Measurements from ENCODE around the gene MAP3K7CL.
A peak's percentile ranks its signal among the peaks of the same experiment; 100 is the strongest.
"Not testable (repeated sequence)": the region's sequence is repeated elsewhere in the genome, so short reads cannot be mapped to it uniquely, and the experiment has no call there.

The MAP3K7CL gene

DNA sequence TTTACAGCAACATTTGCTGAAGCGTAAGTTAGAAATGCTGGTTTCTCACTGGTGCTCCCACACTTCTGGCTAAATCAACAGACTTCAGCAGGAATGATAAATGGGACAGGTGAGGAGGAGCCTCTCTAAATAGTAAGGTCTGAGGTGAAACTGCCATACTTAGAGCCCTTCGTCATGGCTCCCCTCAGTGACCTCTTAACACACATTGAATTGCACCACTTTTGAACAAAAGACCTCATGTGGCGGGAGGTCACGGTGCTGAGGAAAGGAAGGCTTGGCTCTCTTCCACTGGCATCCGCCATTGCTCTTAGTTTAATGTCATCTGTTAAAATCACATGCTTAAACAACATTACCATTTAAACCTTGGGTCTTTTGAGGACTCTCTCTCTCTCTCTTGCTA is 3.4 kb downstream of the MAP3K7CL start:
- DNase-seq (ENCODE audit: low spot score) = no peak

DNA sequence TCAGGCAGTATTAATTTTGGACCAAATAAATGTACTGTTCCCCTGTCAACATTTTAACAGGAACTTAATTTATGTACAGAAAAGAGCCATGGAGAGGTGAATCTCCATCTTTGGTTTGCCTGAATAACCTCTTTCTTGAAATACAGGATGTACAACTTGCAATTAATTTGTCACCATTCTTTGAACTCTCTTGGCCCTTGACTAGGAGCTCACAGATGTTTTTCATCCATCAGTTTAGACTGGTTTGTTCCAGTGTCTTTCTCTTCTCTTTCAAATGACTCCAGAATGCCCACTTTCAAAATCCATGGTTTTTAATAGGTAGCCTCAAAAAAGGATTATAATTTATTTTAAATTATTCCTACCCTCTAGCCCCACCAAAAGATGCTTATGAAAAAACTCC is 5.0 kb downstream of the MAP3K7CL start:
- no peak for DNase-seq (ENCODE audit: low spot score)

GRCh38 chr21:29136033-29136432 is 5.6 kb downstream of the MAP3K7CL start:
- no peak for DNase-seq (ENCODE audit: low spot score)

GRCh38 chr21:29144736-29145353 is 14.4 kb downstream of the MAP3K7CL start:
- no peak for DNase-seq (ENCODE audit: low spot score)

DNA sequence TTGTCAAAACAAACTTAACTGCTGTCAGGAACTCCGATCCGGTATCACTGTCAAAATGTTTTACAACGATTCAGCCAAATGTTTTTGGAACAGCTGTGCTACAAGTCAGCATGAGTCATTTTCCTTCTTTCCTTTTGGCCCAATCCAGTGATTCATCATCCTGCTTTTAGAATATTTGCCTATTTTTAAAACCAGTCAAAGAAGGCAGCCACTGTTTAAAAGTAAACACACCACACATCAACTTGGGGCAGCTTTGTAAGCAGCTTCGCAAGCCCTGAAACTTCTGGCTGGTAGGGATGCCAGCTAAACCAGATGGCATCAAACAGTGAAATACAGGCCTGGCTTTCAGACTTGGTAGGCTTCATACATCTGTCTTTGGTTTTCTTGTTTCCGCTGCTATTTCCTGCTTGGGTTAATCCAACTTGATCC is 14.9 kb downstream of the MAP3K7CL start:
- DNase-seq (ENCODE audit: low spot score) = peak; percentile 67

DNA sequence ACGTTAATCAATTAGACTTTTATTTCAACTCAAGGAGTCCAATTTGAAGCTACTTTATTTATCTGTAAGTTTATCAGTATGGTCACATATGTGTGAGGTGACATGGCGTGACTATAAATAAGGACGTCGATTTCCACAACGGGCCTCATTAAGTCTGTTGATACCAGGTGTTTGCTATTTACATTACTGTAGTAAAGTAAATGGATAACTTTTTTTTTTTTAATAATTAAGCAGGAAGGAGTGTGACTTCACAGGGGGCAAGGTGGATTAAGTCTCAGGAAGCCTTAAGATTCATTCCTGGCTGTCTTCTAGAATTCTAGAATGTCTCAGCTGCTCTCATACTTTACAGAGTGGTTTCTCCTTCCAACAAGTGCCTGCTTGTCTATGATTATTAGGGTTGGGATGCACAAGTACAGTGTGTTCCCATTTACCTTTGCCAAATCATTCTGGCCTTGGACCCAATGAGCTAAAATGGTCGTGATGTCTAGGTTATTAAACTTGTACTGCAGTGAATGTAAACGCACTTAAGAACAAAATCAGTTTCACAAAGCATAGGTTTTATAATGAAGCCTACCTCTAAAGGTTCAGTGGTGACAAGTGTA is 15.5 kb downstream of the MAP3K7CL start:
- no peak for DNase-seq (ENCODE audit: low spot score)

DNA sequence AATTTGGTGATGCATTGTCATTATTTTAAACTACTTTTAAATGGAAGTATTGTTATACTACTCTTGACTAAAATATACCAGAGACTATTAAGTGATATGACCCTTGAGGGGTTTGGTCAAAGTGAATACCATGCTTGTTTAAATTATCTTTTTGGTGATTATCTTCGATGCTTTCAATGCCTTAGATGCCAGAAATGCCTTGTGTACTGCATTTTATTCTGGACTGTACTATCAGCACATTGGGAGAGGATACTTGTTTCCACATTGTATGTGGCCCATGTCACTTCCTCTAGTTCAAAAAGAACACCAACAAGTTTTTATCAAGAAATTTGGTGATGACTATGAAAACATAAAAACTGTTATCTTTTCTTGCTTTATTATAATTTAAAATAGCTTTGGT is 16.3 kb downstream of the MAP3K7CL start:
- no peak for DNase-seq (ENCODE audit: low spot score)

DNA sequence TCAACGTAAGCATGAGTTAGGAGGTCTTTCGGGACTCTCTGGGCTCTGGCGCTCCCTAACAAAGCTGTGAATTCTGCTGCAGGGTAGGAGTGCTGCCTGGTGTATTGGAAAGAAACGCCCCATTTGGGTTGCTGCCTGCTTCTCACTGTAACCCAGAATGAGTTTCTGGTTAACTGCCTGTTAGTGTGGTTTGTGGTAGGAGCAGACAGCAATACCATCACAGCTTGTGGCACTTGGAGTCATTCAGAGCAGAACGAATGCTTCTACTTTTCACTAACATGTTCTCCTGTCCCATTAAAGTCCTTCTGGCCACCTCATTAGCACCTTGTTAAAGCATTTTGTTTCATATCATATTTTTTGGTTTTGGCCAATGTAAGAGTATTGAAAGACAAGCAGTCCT is 18.1 kb downstream of the MAP3K7CL start:
- no peak for DNase-seq (ENCODE audit: low spot score)

- DNase-seq (ENCODE audit: low spot score) = no peak
Observed at GRCh38 chr21:29149808-29150425, 19.5 kb downstream of the MAP3K7CL start.

DNA sequence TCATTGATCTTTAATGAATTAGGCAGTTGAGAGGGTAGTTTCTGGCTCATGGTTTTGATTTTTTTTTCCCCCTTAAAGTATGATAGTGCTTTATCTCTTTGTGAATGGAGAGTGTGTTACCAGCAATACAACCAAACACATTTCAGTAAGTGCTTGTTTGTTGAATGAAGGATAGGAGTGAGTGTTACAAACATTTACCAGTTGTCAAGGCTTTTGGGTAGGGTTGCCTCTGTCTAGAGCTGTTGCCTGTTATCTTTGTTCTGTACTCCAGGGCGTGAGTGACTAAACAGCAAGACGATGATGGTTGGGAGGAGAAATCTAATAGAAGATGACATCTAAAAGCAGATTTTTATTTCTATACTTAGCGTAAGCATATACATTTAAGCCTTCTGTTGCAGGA is 21.5 kb downstream of the MAP3K7CL start:
- no peak for DNase-seq (ENCODE audit: low spot score)

- DNase-seq (ENCODE audit: low spot score) = no peak
Observed at GRCh38 chr21:29152916-29153315, 22.5 kb downstream of the MAP3K7CL start.

DNA sequence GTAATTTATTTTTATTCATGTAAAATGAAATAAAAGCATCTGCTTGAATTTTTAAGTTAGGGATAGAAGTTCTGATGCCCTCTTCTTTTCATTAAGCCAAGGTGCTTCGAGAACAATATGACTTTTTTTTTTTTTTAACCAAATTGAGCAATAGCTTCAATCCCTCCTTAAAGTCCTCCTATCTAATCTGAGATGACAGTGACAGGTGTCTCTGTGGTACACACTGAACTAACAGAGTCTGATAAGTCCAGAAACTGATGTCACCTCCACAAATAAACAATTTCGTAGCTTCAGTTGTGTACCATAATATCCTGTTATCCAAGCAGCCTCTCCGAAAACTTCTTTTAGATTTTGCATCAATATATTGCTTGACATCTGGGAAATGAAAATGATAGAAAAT is 23.8 kb downstream of the MAP3K7CL start:
- no peak for DNase-seq (ENCODE audit: low spot score)

DNA sequence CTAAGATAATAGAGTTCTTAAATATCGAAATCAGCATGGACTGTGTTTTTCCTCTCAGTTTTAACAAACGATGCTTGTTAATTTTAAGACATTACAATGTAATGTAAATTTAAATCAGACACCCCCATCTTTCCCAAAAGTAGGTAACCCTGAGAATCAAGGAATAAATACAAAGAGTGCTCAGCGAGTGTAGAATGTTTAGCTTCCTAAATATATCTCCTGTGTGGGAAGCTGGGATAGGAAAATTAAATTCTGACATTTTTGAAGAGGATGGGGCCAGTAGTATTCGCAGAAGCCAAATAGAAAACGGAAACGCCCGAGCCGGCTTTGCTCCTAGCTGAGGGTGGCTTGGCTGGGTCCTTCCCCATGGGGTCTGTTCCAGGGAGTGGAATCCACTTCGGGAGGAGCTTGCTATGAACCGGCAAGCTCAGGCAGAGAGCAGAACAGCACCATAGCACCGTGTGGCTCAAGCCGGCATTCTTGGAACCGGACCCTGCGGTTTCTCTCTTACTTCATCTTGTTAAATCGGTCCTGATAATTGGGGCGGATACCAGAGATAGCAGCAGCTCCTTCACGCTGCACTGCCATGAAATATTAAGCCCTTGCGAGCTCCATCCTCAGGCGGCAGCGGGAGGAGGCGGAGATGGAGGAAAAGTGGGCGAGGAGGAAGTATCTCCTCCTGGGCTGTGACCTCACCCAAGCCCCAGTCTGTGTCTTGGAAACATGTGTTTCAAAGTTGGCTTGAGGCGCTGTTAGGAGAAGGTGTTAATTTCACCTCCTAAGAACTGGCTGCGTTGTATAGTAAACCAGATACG is 24.9 kb downstream of the MAP3K7CL start:
- no peak for DNase-seq (ENCODE audit: low spot score)

- DNase-seq (ENCODE audit: low spot score) = no peak
Observed at GRCh38 chr21:29155933-29156260, 25.5 kb downstream of the MAP3K7CL start.

DNA sequence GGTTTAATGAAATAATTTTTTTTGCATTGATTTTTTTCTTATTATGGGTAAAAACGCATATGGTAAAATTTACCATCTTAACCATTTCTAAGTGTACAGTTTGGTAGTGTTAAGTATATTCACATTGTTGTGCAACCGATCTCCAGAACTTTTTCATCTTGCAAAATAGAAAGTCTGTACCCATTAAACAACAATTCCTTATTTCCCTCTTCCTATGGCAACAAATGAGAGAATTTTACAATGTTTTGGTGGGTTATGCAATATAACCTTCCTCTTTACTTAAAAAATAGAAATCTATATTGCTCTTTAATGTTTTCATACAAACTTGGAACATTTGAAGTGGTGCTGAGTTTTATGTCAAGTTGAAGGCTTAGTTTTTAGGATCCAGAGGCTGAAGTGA is 26.6 kb downstream of the MAP3K7CL start:
- no peak for DNase-seq (ENCODE audit: low spot score)

DNA sequence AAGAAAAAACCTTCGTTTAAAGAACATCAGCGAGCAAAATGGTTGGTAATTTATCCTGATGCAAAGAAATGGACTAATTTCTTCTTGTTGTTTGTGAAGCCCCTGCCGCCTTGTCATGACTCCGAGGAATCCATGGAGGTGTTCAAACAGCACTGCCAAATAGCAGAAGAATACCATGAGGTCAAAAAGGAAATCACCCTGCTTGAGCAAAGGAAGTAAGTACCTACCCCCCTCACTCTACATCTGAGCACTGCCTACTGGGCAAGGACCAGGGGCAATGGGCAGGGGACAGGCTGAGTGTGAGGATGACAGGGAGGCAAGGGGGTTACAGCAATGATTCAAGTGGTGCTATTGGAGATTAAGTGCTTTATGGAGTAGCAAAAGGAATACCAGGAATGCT is 29.4 kb downstream of the MAP3K7CL start:
- no peak for DNase-seq (ENCODE audit: low spot score)

DNA sequence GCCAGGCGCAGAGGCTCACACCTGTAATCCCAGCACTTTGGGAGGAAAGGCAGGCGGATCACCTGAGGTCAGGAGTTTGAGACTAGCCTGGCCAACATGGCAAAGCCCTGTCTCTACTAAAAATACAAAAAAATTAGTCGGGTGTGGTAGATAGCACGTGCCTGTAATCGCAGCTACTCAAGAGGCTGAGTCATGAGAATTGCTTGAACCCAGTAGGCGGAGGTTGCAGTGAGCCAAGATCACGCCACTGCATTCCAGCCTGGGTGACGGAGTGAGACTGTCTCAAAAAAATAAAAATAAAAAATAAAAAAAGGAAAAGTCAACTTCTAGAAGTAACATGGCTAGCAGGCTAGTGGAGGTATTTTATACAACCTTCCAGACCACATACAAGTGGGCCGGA is 32.4 kb downstream of the MAP3K7CL start:
- DNase-seq (ENCODE audit: low spot score) = not testable (repeated sequence)

- peak; percentile 35 for DNase-seq (ENCODE audit: low spot score)
Observed at GRCh38 chr21:29163341-29164115, 33.1 kb downstream of the MAP3K7CL start.

DNA sequence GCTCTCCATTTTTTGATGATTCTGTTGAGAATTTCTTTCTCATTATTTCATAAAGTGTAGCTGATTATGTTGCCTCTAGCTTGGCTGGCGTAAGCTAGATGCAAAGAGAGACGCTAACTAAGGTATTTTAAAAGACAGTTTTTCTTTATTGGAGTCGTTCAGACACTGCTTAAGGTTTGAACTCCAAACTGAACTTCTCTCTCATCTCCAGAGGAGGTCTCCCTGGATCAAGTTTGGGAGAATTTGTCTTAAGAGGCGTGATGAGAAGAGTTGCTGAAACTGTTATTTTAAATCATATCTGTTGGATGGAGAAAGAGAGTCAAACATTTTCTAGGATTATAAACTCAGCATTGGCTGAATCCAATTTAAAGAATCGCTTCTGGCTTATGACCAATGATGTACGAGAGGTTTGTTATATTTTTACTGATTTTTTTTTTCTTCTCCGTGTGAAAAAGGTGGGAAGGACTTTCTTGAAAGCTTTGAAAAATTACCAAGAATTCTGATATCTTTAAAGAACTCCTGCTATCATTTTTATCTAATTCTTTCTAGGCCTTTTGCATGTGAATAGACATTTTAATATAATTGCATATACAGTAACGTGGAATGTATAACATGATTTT is 34.0 kb downstream of the MAP3K7CL start:
- peak; percentile 86 for DNase-seq (ENCODE audit: low spot score)

GRCh38 chr21:29166323-29166722 is 35.9 kb downstream of the MAP3K7CL start:
- no peak for DNase-seq (ENCODE audit: low spot score)

GRCh38 chr21:29166853-29167252 is 36.4 kb downstream of the MAP3K7CL start:
- no peak for DNase-seq (ENCODE audit: low spot score)

- DNase-seq (ENCODE audit: low spot score) = not testable (repeated sequence)
Observed at GRCh38 chr21:29167481-29167880, 37.0 kb downstream of the MAP3K7CL start.

All from pons (tissue), 1 donor.